Endothelial cell of hepatic sinusoid (primary cell): ENCODE data around the gene FAM219A.

ENCODE experiments used
- in situ Hi-C: cut with HindIII; loops from 2 replicates; pipeline ENCODE4 v1.10.0; 2017; ENCODE audit warnings: low sequenced_read_pairs

FAM219A gene

GRCh38 chr9:34405719-34406118, 52.7 kb downstream of the FAM219A start:
- in situ Hi-C loops: no loop called here

- in situ Hi-C loops: no loop called here
Observed at GRCh38 chr9:34403554-34404380, 54.6 kb downstream of the FAM219A start.

GRCh38 chr9:34400686-34401602, 57.4 kb downstream of the FAM219A start:
- in situ Hi-C loops: no loop called here

- in situ Hi-C loops: no loop called here
Observed at GRCh38 chr9:34400275-34400674, 58.1 kb downstream of the FAM219A start.

GRCh38 chr9:34399729-34400128, 58.6 kb downstream of the FAM219A start:
- in situ Hi-C loops: no loop called here

GRCh38 chr9:34398875-34399274, 59.5 kb downstream of the FAM219A start:
- in situ Hi-C loops: no loop called here

- in situ Hi-C loops: no loop called here
Observed at GRCh38 chr9:34396276-34397214, 61.8 kb downstream of the FAM219A start.

GRCh38 chr9:34392511-34392910, 65.9 kb downstream of the FAM219A start:
- in situ Hi-C loops: no loop called here

GRCh38 chr9:34387239-34387638, 71.1 kb downstream of the FAM219A start:
- in situ Hi-C loops: no loop called here

- in situ Hi-C loops: no loop called here
Observed at GRCh38 chr9:34386656-34387055, 71.7 kb downstream of the FAM219A start.

- in situ Hi-C loops: no loop called here
Observed at GRCh38 chr9:34385561-34386230, 72.7 kb downstream of the FAM219A start.

GRCh38 chr9:34384368-34385165, 73.8 kb downstream of the FAM219A start:
- in situ Hi-C loops: no loop called here

- in situ Hi-C loops: no loop called here
Observed at GRCh38 chr9:34383904-34384303, 74.5 kb downstream of the FAM219A start.

- in situ Hi-C loops: no loop called here
Observed at GRCh38 chr9:34382879-34383278, 75.5 kb downstream of the FAM219A start.

GRCh38 chr9:34382054-34382453, 76.3 kb downstream of the FAM219A start:
- in situ Hi-C loops: no loop called here

GRCh38 chr9:34381323-34381722, 77.0 kb downstream of the FAM219A start:
- in situ Hi-C loops: no loop called here

- in situ Hi-C loops: no loop called here
Observed at GRCh38 chr9:34380511-34381315, 77.7 kb downstream of the FAM219A start.

- in situ Hi-C loops: no loop called here
Observed at GRCh38 chr9:34380034-34380510, 78.3 kb downstream of the FAM219A start.
